Measurements from ENCODE around the gene DNAJC5. TPM values are rescaled to one million over a fixed set of nuclear protein-coding genes. Genes with fewer than 3 reads are reported as not detected.

The DNAJC5 gene
- 24.0 to 32.2 TPM (median 30.1 TPM) in 5 replicates for total RNA-seq (2022; extraction: Qiagen RNA extraction)

GRCh38 chr20:63894358-63895201 lies at the start of gene DNAJC5:
DNAJC5 (plus strand) TSS chr20:63895126; CDS start chr20:63928346, 33,220 bp downstream.

GRCh38 chr20:63861365-63861934 lies 33.5 kb upstream of the DNAJC5 start, which contains the start of gene ABHD16B:
ABHD16B (plus strand) TSS chr20:63861498; CDS start chr20:63861541, 43 bp downstream.

GRCh38 chr20:63864978-63865640 lies 29.8 kb upstream of the DNAJC5 start, which contains the start of gene TPD52L2:
TPD52L2 (plus strand) TSS chr20:63865270; CDS start chr20:63865366, 96 bp downstream.

GRCh38 chr20:63955827-63956663 lies 61.1 kb downstream of the DNAJC5 start, which contains the start of gene UCKL1:
UCKL1 (minus strand) TSS chr20:63956416; CDS start chr20:63956372, 44 bp downstream.

GRCh38 chr20:63969838-63970713 lies 75.2 kb downstream of the DNAJC5 start, which contains the start of gene ZNF512B:
ZNF512B (minus strand) TSS chr20:63969930; CDS start chr20:63967950, 1,980 bp downstream.

GRCh38 chr20:63979557-63980316 lies 84.8 kb downstream of the DNAJC5 start, which contains the start of gene SAMD10:
SAMD10 (minus strand) TSS chr20:63979642; CDS start chr20:63979467, 175 bp downstream.

GRCh38 chr20:63980806-63981728 lies 86.1 kb downstream of the DNAJC5 start, which contains the start of gene PRPF6:
PRPF6 (plus strand) TSS chr20:63981132; CDS start chr20:63981246, 114 bp downstream.

Other genes with a start within 250 kb of the DNAJC5 start
- gene STMN3, start 241.7 kb upstream of the DNAJC5 start, total RNA-seq (2022; extraction: Qiagen RNA extraction): 6.6 to 12.3 TPM (median 10.5 TPM) in 5 replicates
- 4.8 to 8.3 TPM (median 7.7 TPM) in 5 replicates for gene RTEL1, start 236.8 kb upstream of the DNAJC5 start, total RNA-seq (2022; extraction: Qiagen RNA extraction)
- gene TNFRSF6B, start 198.5 kb upstream of the DNAJC5 start, total RNA-seq (2022; extraction: Qiagen RNA extraction): 0.47 to 1.4 TPM (median 0.76 TPM) in 5 replicates
- gene ARFRP1, start 187.2 kb upstream of the DNAJC5 start, total RNA-seq (2022; extraction: Qiagen RNA extraction): 29.1 to 43.6 TPM (median 39.1 TPM) in 5 replicates
- 22.2 to 32.0 TPM (median 28.6 TPM) in 5 replicates for gene ZGPAT, start 187.1 kb upstream of the DNAJC5 start, total RNA-seq (2022; extraction: Qiagen RNA extraction)
- 4.0 to 12.2 TPM (median 10.7 TPM) in 5 replicates for gene LIME1, start 158.5 kb upstream of the DNAJC5 start, total RNA-seq (2022; extraction: Qiagen RNA extraction)
- 57.2 to 111 TPM (median 97.3 TPM) in 5 replicates for gene SLC2A4RG, start 155.3 kb upstream of the DNAJC5 start, total RNA-seq (2022; extraction: Qiagen RNA extraction)
- gene ZBTB46, start 63.9 kb upstream of the DNAJC5 start, total RNA-seq (2022; extraction: Qiagen RNA extraction): 0.66 to 0.99 TPM (median 0.84 TPM) in 5 replicates
- gene ABHD16B, start 33.6 kb upstream of the DNAJC5 start, total RNA-seq (2022; extraction: Qiagen RNA extraction): not detected in 5 replicates
- 125 to 137 TPM (median 132 TPM) in 5 replicates for gene TPD52L2, start 29.9 kb upstream of the DNAJC5 start, total RNA-seq (2022; extraction: Qiagen RNA extraction)
- 22.7 to 40.0 TPM (median 33.2 TPM) in 5 replicates for gene UCKL1, start 61.3 kb downstream of the DNAJC5 start, total RNA-seq (2022; extraction: Qiagen RNA extraction)
- 8.5 to 13.9 TPM (median 13.1 TPM) in 5 replicates for gene ZNF512B, start 74.8 kb downstream of the DNAJC5 start, total RNA-seq (2022; extraction: Qiagen RNA extraction)
- gene SAMD10, start 84.5 kb downstream of the DNAJC5 start, total RNA-seq (2022; extraction: Qiagen RNA extraction): 0.05 TPM in 1 of 5 replicates, not detected in the others
- 53.1 to 56.9 TPM (median 54.6 TPM) in 5 replicates for gene PRPF6, start 86.0 kb downstream of the DNAJC5 start, total RNA-seq (2022; extraction: Qiagen RNA extraction)
- gene C20orf204, start 141.1 kb downstream of the DNAJC5 start, total RNA-seq (2022; extraction: Qiagen RNA extraction): 0.20 to 0.62 TPM (median 0.50 TPM) in 5 replicates
- gene SOX18, start 154.5 kb downstream of the DNAJC5 start, total RNA-seq (2022; extraction: Qiagen RNA extraction): 1.1 to 2.4 TPM (median 2.0 TPM) in 5 replicates
- gene TCEA2, start 168.1 kb downstream of the DNAJC5 start, total RNA-seq (2022; extraction: Qiagen RNA extraction): 30.5 to 48.7 TPM (median 46.9 TPM) in 5 replicates
- 16.6 to 28.5 TPM (median 25.9 TPM) in 5 replicates for gene RGS19, start 184.4 kb downstream of the DNAJC5 start, total RNA-seq (2022; extraction: Qiagen RNA extraction)
- 0.52 to 0.80 TPM (median 0.54 TPM) in 5 replicates for gene OPRL1, start 185.0 kb downstream of the DNAJC5 start, total RNA-seq (2022; extraction: Qiagen RNA extraction)
- gene LKAAEAR1, start 189.3 kb downstream of the DNAJC5 start, total RNA-seq (2022; extraction: Qiagen RNA extraction): 0.82 to 1.7 TPM (median 1.3 TPM) in 5 replicates
- gene NPBWR2, start 212.4 kb downstream of the DNAJC5 start, total RNA-seq (2022; extraction: Qiagen RNA extraction): not detected in 5 replicates

Data from A549 treated with CORT108297 at 1 μM for 4 hours (cell line).